ENCODE measurements around the gene CMSS1. TPM values are rescaled to one million over a fixed set of nuclear protein-coding genes. Genes with fewer than 3 reads are reported as not detected.

CMSS1 gene
- total RNA-seq, 2 experiments from 2014 or later, result 34.8 to 37.2 TPM

GRCh38 chr3:100189444-100189964 is 371.8 kb downstream of the CMSS1 start:
- CTCF ChIA-PET, result no interaction called here
- peaks cover 6% of the 10 kb centered on the region for H3K27me3 Mint-ChIP-seq
- POLR2A ChIA-PET, result no interaction called here
- no peak overlapping the region for H3K4me3 Mint-ChIP-seq
- no peaks in the 10 kb centered on the region for H3K36me3 Mint-ChIP-seq (ENCODE audit: low read depth)
- H3K9me3 Mint-ChIP-seq, result peaks cover 3% of the 10 kb centered on the region
- no peaks in the 10 kb centered on the region for H3K4me1 Mint-ChIP-seq
- no peak for DNase-seq
- no peak overlapping the region for H3K27ac Mint-ChIP-seq

- no peaks in the 10 kb centered on the region for H3K4me1 Mint-ChIP-seq
- H3K27ac Mint-ChIP-seq, result no peak overlapping the region
- ChIA-PET POLR2A (no interaction called here), CTCF (interaction anchor here (0.6 kb wide), 1 partner anchor 298 kb away, joined by 3 read pairs; no protein-coding TSS in a partner anchor)
- H3K4me3 Mint-ChIP-seq, result no peak overlapping the region
- H3K36me3 Mint-ChIP-seq (ENCODE audit: low read depth), result no peaks in the 10 kb centered on the region
- no peaks in the 10 kb centered on the region for H3K27me3 Mint-ChIP-seq
- DNase-seq, result no peak
- peaks cover 3% of the 10 kb centered on the region for H3K9me3 Mint-ChIP-seq
Observed at GRCh38 chr3:100195375-100195774, 377.7 kb downstream of the CMSS1 start.

- ChIA-PET CTCF (interaction anchor here (0.7 kb wide), 1 partner anchor 29 kb away, joined by 3 read pairs; no protein-coding TSS in a partner anchor), POLR2A (no interaction called here)
- no peaks in the 10 kb centered on the region for H3K27me3 Mint-ChIP-seq
- no peak overlapping the region for H3K4me3 Mint-ChIP-seq
- peaks cover 3% of the 10 kb centered on the region for H3K9me3 Mint-ChIP-seq
- H3K4me1 Mint-ChIP-seq, result no peaks in the 10 kb centered on the region
- H3K36me3 Mint-ChIP-seq (ENCODE audit: low read depth), result no peaks in the 10 kb centered on the region
- no peak for DNase-seq
- no peak overlapping the region for H3K27ac Mint-ChIP-seq
Observed at GRCh38 chr3:100197876-100198275, 380.2 kb downstream of the CMSS1 start.

- no peak overlapping the region for H3K4me3 Mint-ChIP-seq
- ChIA-PET CTCF (interaction anchor here (0.7 kb wide), 1 partner anchor 28 kb away, joined by 3 read pairs; no protein-coding TSS in a partner anchor), POLR2A (no interaction called here)
- no peaks in the 10 kb centered on the region for H3K4me1 Mint-ChIP-seq
- H3K36me3 Mint-ChIP-seq (ENCODE audit: low read depth), result no peaks in the 10 kb centered on the region
- peaks cover 3% of the 10 kb centered on the region for H3K9me3 Mint-ChIP-seq
- no peak for DNase-seq
- no peak overlapping the region for H3K27ac Mint-ChIP-seq
- no peaks in the 10 kb centered on the region for H3K27me3 Mint-ChIP-seq
Observed at GRCh38 chr3:100198579-100199269, 381.1 kb downstream of the CMSS1 start.

GRCh38 chr3:100205171-100205570 is 387.5 kb downstream of the CMSS1 start:
- H3K27ac Mint-ChIP-seq, result no peak overlapping the region
- no peaks in the 10 kb centered on the region for H3K27me3 Mint-ChIP-seq
- CTCF ChIA-PET, result interaction anchor here (1.3 kb wide), 1 partner anchor 101 kb away, joined by 3 read pairs; no protein-coding TSS in a partner anchor
- H3K9me3 Mint-ChIP-seq, result peaks cover 5% of the 10 kb centered on the region
- H3K4me1 Mint-ChIP-seq, result peaks cover 14% of the 10 kb centered on the region
- DNase-seq, result no peak
- no peak overlapping the region for H3K4me3 Mint-ChIP-seq
- POLR2A ChIA-PET, result no interaction called here
- peaks cover 7% of the 10 kb centered on the region for H3K36me3 Mint-ChIP-seq (ENCODE audit: low read depth)

GRCh38 chr3:100206687-100207086 is 389.0 kb downstream of the CMSS1 start:
- Mint-ChIP-seq H3K4me3 (no peak overlapping the region), H3K4me1 (peaks cover 26% of the 10 kb centered on the region), H3K9me3 (peaks cover 7% of the 10 kb centered on the region), H3K27me3 (no peaks in the 10 kb centered on the region), H3K36me3 (ENCODE audit: low read depth) (peaks cover 15% of the 10 kb centered on the region), H3K27ac (no peak overlapping the region)
- ChIA-PET CTCF (interaction anchor here (1.3 kb wide), 1 partner anchor 102 kb away, joined by 3 read pairs; no protein-coding TSS in a partner anchor), POLR2A (no interaction called here)
- no peak for DNase-seq

- ChIA-PET CTCF (interaction anchor here (0.9 kb wide), 1 partner anchor 13 kb away, joined by 3 read pairs; no protein-coding TSS in a partner anchor), POLR2A (no interaction called here)
- no peak overlapping the region for H3K4me3 Mint-ChIP-seq
- peaks cover 26% of the 10 kb centered on the region for H3K4me1 Mint-ChIP-seq
- H3K9me3 Mint-ChIP-seq, result peaks cover 7% of the 10 kb centered on the region
- no peak for DNase-seq
- no peaks in the 10 kb centered on the region for H3K27me3 Mint-ChIP-seq
- H3K36me3 Mint-ChIP-seq (ENCODE audit: low read depth), result peaks cover 16% of the 10 kb centered on the region
- H3K27ac Mint-ChIP-seq, result no peak overlapping the region
Observed at GRCh38 chr3:100207886-100208285, 390.2 kb downstream of the CMSS1 start.

GRCh38 chr3:100209169-100209568 is 391.5 kb downstream of the CMSS1 start:
- POLR2A ChIA-PET, result interaction anchor here (0.6 kb wide), 1 partner anchor 412 kb away, joined by 3 read pairs; no protein-coding TSS in a partner anchor

GRCh38 chr3:100209948-100210771 is 392.5 kb downstream of the CMSS1 start:
- Mint-ChIP-seq H3K4me3 (peak overlapping the region; percentile 48), H3K4me1 (peaks cover 26% of the 10 kb centered on the region), H3K27me3 (no peaks in the 10 kb centered on the region), H3K27ac (peak overlapping the region; percentile 87), H3K9me3 (peaks cover 7% of the 10 kb centered on the region), H3K36me3 (ENCODE audit: low read depth) (peaks cover 16% of the 10 kb centered on the region)
- ChIA-PET POLR2A (interaction anchor here (0.6 kb wide), 1 partner anchor 411 kb away, joined by 3 read pairs; no protein-coding TSS in a partner anchor), CTCF (no interaction called here)
- DNase-seq, result peak; percentile 26

More at GRCh38 chr3:100209169-100209568, 391.5 kb downstream of the CMSS1 start:
- CTCF ChIA-PET, result no interaction called here
- no peak for DNase-seq
- Mint-ChIP-seq H3K36me3 (ENCODE audit: low read depth) (peaks cover 16% of the 10 kb centered on the region), H3K9me3 (peaks cover 7% of the 10 kb centered on the region), H3K4me1 (peaks cover 26% of the 10 kb centered on the region), H3K27ac (peak overlapping the region; percentile 50), H3K4me3 (no peak overlapping the region), H3K27me3 (no peaks in the 10 kb centered on the region)

GRCh38 chr3:100210772-100211135 is 393.1 kb downstream of the CMSS1 start:
- CTCF ChIA-PET, result no interaction called here
- DNase-seq, result peak; percentile 6

GRCh38 chr3:100213891-100214573 is 396.4 kb downstream of the CMSS1 start:
- Mint-ChIP-seq H3K27ac (no peak overlapping the region), H3K4me1 (peaks cover 22% of the 10 kb centered on the region), H3K36me3 (ENCODE audit: low read depth) (peaks cover 18% of the 10 kb centered on the region), H3K9me3 (peaks cover 12% of the 10 kb centered on the region), H3K27me3 (peaks cover 26% of the 10 kb centered on the region), H3K4me3 (no peak overlapping the region)
- DNase-seq, result no peak
- POLR2A ChIA-PET, result no interaction called here
- CTCF ChIA-PET, result interaction anchor here (0.6 kb wide), 1 partner anchor 15 kb away, joined by 3 read pairs; no protein-coding TSS in a partner anchor

More at GRCh38 chr3:100210772-100211135, 393.1 kb downstream of the CMSS1 start:
- Mint-ChIP-seq H3K27me3 (peaks cover 4% of the 10 kb centered on the region), H3K36me3 (ENCODE audit: low read depth) (peaks cover 16% of the 10 kb centered on the region), H3K4me1 (peaks cover 26% of the 10 kb centered on the region), H3K4me3 (no peak overlapping the region), H3K27ac (peak overlapping the region; percentile 87), H3K9me3 (peaks cover 7% of the 10 kb centered on the region)
- POLR2A ChIA-PET, result no interaction called here

GRCh38 chr3:100214574-100214964 is 396.9 kb downstream of the CMSS1 start:
- ChIA-PET POLR2A (no interaction called here), CTCF (interaction anchor here (0.6 kb wide), 1 partner anchor 14 kb away, joined by 3 read pairs; no protein-coding TSS in a partner anchor)
- DNase-seq, result no peak
- H3K27ac Mint-ChIP-seq, result no peak overlapping the region
- H3K4me1 Mint-ChIP-seq, result peaks cover 17% of the 10 kb centered on the region
- peaks cover 22% of the 10 kb centered on the region for H3K36me3 Mint-ChIP-seq (ENCODE audit: low read depth)
- H3K9me3 Mint-ChIP-seq, result peaks cover 17% of the 10 kb centered on the region
- H3K4me3 Mint-ChIP-seq, result no peak overlapping the region
- peaks cover 30% of the 10 kb centered on the region for H3K27me3 Mint-ChIP-seq

Data from activated CD4-positive, alpha-beta T cell treated with anti-CD3 and anti-CD28 coated beads, Interleukin-2, amount 10 ng/mL, durations not matched to agents 7 days and 5 days (primary cell).